ENCODE results near the gene STEAP1. TPM values are rescaled to one million over a fixed set of nuclear protein-coding genes. Genes with fewer than 3 reads are reported as not detected.
A peak's percentile ranks its signal among the peaks of the same experiment; 100 is the strongest.
"Not testable (repeated sequence)": the region's sequence is repeated elsewhere in the genome, so short reads cannot be mapped to it uniquely, and the experiment has no call there.

STEAP1 gene
- total and polyA plus RNA-seq, 9 of the 15 experiments (the other 6 are each of a cell fraction or from before 2014, with no cell fraction given): 2.7 to 6.8 (median 5.1) TPM

GRCh38 chr7:90152642-90153253, 1.5 kb upstream of the STEAP1 start (continued):
- TF ChIP-seq REST (IDR thresholded peaks at IDR 0.05; ENCODE audit: borderline replicate concordance): peak; percentile 67; the same call in 1 of the 2 replicates
- not testable (repeated sequence) for TF ChIP-seq REST (CRISPR knock-in tag; IDR thresholded peaks at IDR 0.05; ENCODE audit: low read depth)
